Melanocyte of skin (primary cell): ENCODE measurements around the gene ASPHD1. TPM values are rescaled to one million over a fixed set of nuclear protein-coding genes. Genes with fewer than 3 reads are reported as not detected.

ENCODE experiments used
- total RNA-seq, 2 donors: library from RNA; depleted of rRNA; stranded (reverse); fragments of >200 nt; gene quantifications; 2 replicates each; pipeline ENCODE4 v1.2.3, GENCODE V29; 2012

ASPHD1 gene
- 1 to 10 TPM; 1.3 to 5.2 TPM for total RNA-seq

GRCh38 chr16:29900102-29900887 is at the start of gene ASPHD1:
TSS of gene ASPHD1 (plus strand) at chr16:29900488. CDS start at chr16:29900972, 484 bp downstream.

GRCh38 chr16:29862884-29863668 is 37.2 kb upstream of the ASPHD1 start, which contains the start of gene CDIPT:
TSS of gene CDIPT (minus strand) at chr16:29863226. CDS start at chr16:29862857, 369 bp downstream.

GRCh38 chr16:29899516-29900101 is 679 bp upstream of the ASPHD1 start, which contains the start of gene SEZ6L2:
TSS of gene SEZ6L2 (minus strand) at chr16:29899550. CDS start at chr16:29899019, 531 bp downstream.

GRCh38 chr16:29925781-29926710 is 25.8 kb downstream of the ASPHD1 start, which contains the start of gene KCTD13:
TSS of gene KCTD13 (minus strand) at chr16:29926226. CDS start at chr16:29926033, 193 bp downstream.

Other genes starting within 250 kb of the ASPHD1 start
- not detected for gene SPN, start 237.2 kb upstream of the ASPHD1 start, total RNA-seq
- 100 to 1,000 TPM; 137 to 148 TPM for gene QPRT, start 221.3 kb upstream of the ASPHD1 start, total RNA-seq
- not detected for gene C16orf54, start 154.5 kb upstream of the ASPHD1 start, total RNA-seq
- gene ZG16, start 122.2 kb upstream of the ASPHD1 start, total RNA-seq: not detected
- 100 to 1,000 TPM in 1 of 2 donors, 10 to 100 TPM in 1; 48.5 to 102 TPM for gene KIF22, start 109.7 kb upstream of the ASPHD1 start, total RNA-seq
- 100 to 1,000 TPM; 182 to 264 TPM for gene MAZ, start 94.0 kb upstream of the ASPHD1 start, total RNA-seq
- gene PRRT2, start 88.3 kb upstream of the ASPHD1 start, total RNA-seq: not detected
- gene PAGR1, start 84.3 kb upstream of the ASPHD1 start, total RNA-seq: 10 to 100 TPM; 15.1 to 23.0 TPM
- 100 to 1,000 TPM; 183 to 186 TPM for gene MVP, start 80.0 kb upstream of the ASPHD1 start, total RNA-seq
- 10 to 100 TPM; 71.2 to 76.3 TPM for gene CDIPT, start 37.3 kb upstream of the ASPHD1 start, total RNA-seq
- gene SEZ6L2, start 938 bp upstream of the ASPHD1 start, total RNA-seq: 1 to 10 TPM; 1.7 to 6.2 TPM
- 10 to 100 TPM; 10.3 to 15.1 TPM for gene KCTD13, start 25.7 kb downstream of the ASPHD1 start, total RNA-seq
- 10 to 100 TPM; 72.9 to 86.4 TPM for gene TMEM219, start 61.6 kb downstream of the ASPHD1 start, total RNA-seq
- gene TAOK2, start 73.4 kb downstream of the ASPHD1 start, total RNA-seq: 10 to 100 TPM; 43.6 to 46.1 TPM
- 1 to 10 TPM; 6.9 to 7.3 TPM for gene HIRIP3, start 95.1 kb downstream of the ASPHD1 start, total RNA-seq
- gene INO80E, start 95.8 kb downstream of the ASPHD1 start, total RNA-seq: 10 to 100 TPM; 24.4 to 33.0 TPM
- gene DOC2A, start 110.5 kb downstream of the ASPHD1 start, total RNA-seq: under 1 TPM in 1 of 2 donors, not detected in 1; 0.33 TPM
- not detected for gene C16orf92, start 122.7 kb downstream of the ASPHD1 start, total RNA-seq
- gene TLCD3B, start 130.8 kb downstream of the ASPHD1 start, total RNA-seq: not detected
- 100 to 1,000 TPM; 768 to 871 TPM for gene ALDOA, start 165.3 kb downstream of the ASPHD1 start, total RNA-seq
- 100 to 1,000 TPM; 138 to 221 TPM for gene PPP4C, start 175.5 kb downstream of the ASPHD1 start, total RNA-seq
- gene TBX6, start 191.4 kb downstream of the ASPHD1 start, total RNA-seq: 1 to 10 TPM in 1 of 2 donors, under 1 TPM in 1; 0.33 to 1.7 TPM
- 1 to 10 TPM; 6.0 to 7.9 TPM for gene YPEL3, start 195.7 kb downstream of the ASPHD1 start, total RNA-seq
- under 1 TPM; 0.33 to 0.69 TPM for gene GDPD3, start 213.0 kb downstream of the ASPHD1 start, total RNA-seq
- 10 to 100 TPM; 16.5 to 21.6 TPM for gene MAPK3, start 222.7 kb downstream of the ASPHD1 start, total RNA-seq